Measurements from ENCODE around the gene ANO4.

ANO4 gene

GRCh38 chr12:100830003-100830795 is 35.6 kb downstream of the ANO4 start:
- H3K27ac ChIP-seq, result no peak overlapping the region
- TF ChIP-seq ZFX (IDR thresholded peaks at IDR 0.05) (no peak), CTCF (conservative IDR thresholded peaks at IDR 0.05) (no peak)

- H3K27ac ChIP-seq, result no peak overlapping the region
- TF ChIP-seq CTCF (conservative IDR thresholded peaks at IDR 0.05) (no peak), ZFX (IDR thresholded peaks at IDR 0.05) (no peak)
These were observed 38.7 kb downstream of the ANO4 start for GRCh38 chr12:100833282-100833681.

- TF ChIP-seq ZFX (IDR thresholded peaks at IDR 0.05) (no peak), CTCF (conservative IDR thresholded peaks at IDR 0.05) (no peak)
- H3K27ac ChIP-seq, result no peak overlapping the region
These were observed 46.2 kb downstream of the ANO4 start for GRCh38 chr12:100840748-100841147.

GRCh38 chr12:100842156-100842555 is 47.6 kb downstream of the ANO4 start:
- no peak overlapping the region for H3K27ac ChIP-seq
- TF ChIP-seq ZFX (IDR thresholded peaks at IDR 0.05) (no peak), CTCF (conservative IDR thresholded peaks at IDR 0.05) (no peak)

- no peak overlapping the region for H3K27ac ChIP-seq
- TF ChIP-seq ZFX (IDR thresholded peaks at IDR 0.05) (no peak), CTCF (conservative IDR thresholded peaks at IDR 0.05) (no peak)
These were observed 48.5 kb downstream of the ANO4 start for GRCh38 chr12:100843061-100843460.

GRCh38 chr12:100845095-100845494 is 50.5 kb downstream of the ANO4 start:
- no peak overlapping the region for H3K27ac ChIP-seq
- no peak for TF ChIP-seq ZFX (IDR thresholded peaks at IDR 0.05)
- no peak for TF ChIP-seq CTCF (conservative IDR thresholded peaks at IDR 0.05)

- no peak for TF ChIP-seq CTCF (conservative IDR thresholded peaks at IDR 0.05)
- no peak for TF ChIP-seq ZFX (IDR thresholded peaks at IDR 0.05)
- no peak overlapping the region for H3K27ac ChIP-seq
These were observed 57.1 kb downstream of the ANO4 start for GRCh38 chr12:100851637-100852036.
